Neural cell (in vitro differentiated cells): Measurements from ENCODE around the gene GBP6. TPM values are rescaled to one million over a fixed set of nuclear protein-coding genes. Genes with fewer than 3 reads are reported as not detected.
"Not testable (repeated sequence)": the region's sequence is repeated elsewhere in the genome, so short reads cannot be mapped to it uniquely, and the experiment has no call there.

Source experiments
- H2AFZ ChIP-seq: fragments of 200-600, 300-800 bp; sonication (generic), shearing (Covaris generic); 2 replicates; pipeline ENCODE4 v1.6.0; 2014; ENCODE audit warnings: low read depth, mild to moderate bottlenecking, antibody characterized with exemption, low read length, moderate library complexity
- H3F3A ChIP-seq: fragments of 200-600 bp; shearing (Covaris generic); 2 replicates; pipeline ENCODE4 v1.6.1; 2016; ENCODE audit warnings: mild to moderate bottlenecking, moderate library complexity, mixed read lengths, antibody characterized with exemption, low read length; ENCODE audit not compliant: insufficient read depth, poor library complexity, severe bottlenecking
- H3K27ac ChIP-seq: fragments of 200-600, 300-800 bp; sonication (generic), shearing (Covaris generic); 2 replicates; pipeline ENCODE4 v1.5.1; 2014; ENCODE audit warnings: mild to moderate bottlenecking, low read length, moderate library complexity
- H3K27me3 ChIP-seq: fragments of 300-800, 200-600 bp; sonication (generic), shearing (Covaris generic); 2 replicates; pipeline ENCODE4 v1.6.0; 2014; ENCODE audit warnings: mild to moderate bottlenecking, low read depth, low read length, moderate library complexity; ENCODE audit not compliant: insufficient read depth
- H3K36me3 ChIP-seq: fragments of 300-800, 200-600 bp; sonication (generic), shearing (Covaris generic); 2 replicates; pipeline ENCODE4 v1.5.1; 2014; ENCODE audit warnings: mild to moderate bottlenecking, antibody characterized with exemption, low read length, moderate library complexity; ENCODE audit not compliant: insufficient read depth
- H3K4me2 ChIP-seq: fragments of 300-800, 200-600 bp; sonication (generic), shearing (Covaris generic); 2 replicates; pipeline ENCODE4 v1.6.0; 2014; ENCODE audit warnings: mild to moderate bottlenecking, low read length
- H3K4me3 ChIP-seq: fragments of 300-800, 200-600 bp; sonication (generic), shearing (Covaris generic); 2 replicates; pipeline ENCODE4 v1.5.1; 2014; ENCODE audit warnings: mild to moderate bottlenecking, low read length, moderate library complexity
- H3K79me2 ChIP-seq: fragments of 200-600 bp; shearing (Covaris generic); replicated peaks from 2 replicates; pipeline ENCODE4 v1.6.0; 2014; ENCODE audit warnings: mild to moderate bottlenecking, low read length, moderate library complexity; ENCODE audit not compliant: insufficient read depth
- H3K9ac ChIP-seq: fragments of 300-800, 200-600 bp; sonication (generic), shearing (Covaris generic); 2 replicates; pipeline ENCODE4 v1.6.1; 2016; ENCODE audit warnings: mild to moderate bottlenecking, low read length, mixed read lengths
- H3K9me2 ChIP-seq: fragments of 200-600 bp; shearing (Covaris generic); 2 replicates; pipeline ENCODE4 v1.6.1; 2016; ENCODE audit warnings: mild to moderate bottlenecking, low read length, mixed read lengths; ENCODE audit not compliant: insufficient read depth
- H3K9me3 ChIP-seq: fragments of 200-600, 300-800 bp; sonication (generic), shearing (Covaris generic); 2 replicates; pipeline ENCODE4 v1.6.1; 2016; ENCODE audit warnings: mild to moderate bottlenecking, mixed run types, low read length, moderate library complexity, mixed read lengths
- H4K20me1 ChIP-seq: fragments of 200-600 bp; shearing (Covaris generic); 2 replicates; pipeline ENCODE4 v1.6.1; 2016; ENCODE audit warnings: mild to moderate bottlenecking, mixed run types; ENCODE audit not compliant: insufficient read depth
- CTCF ChIP-seq: fragments of 450-650 bp; IDR thresholded peaks from 2 replicates; pipeline ENCODE4 v1.5.1; 2014; ENCODE audit warnings: antibody characterized with exemption, mild to moderate bottlenecking, moderate library complexity; ENCODE audit not compliant: poor library complexity, severe bottlenecking
- EP300 ChIP-seq: fragments of 450-650 bp; conservative IDR thresholded peaks from 2 replicates; pipeline ENCODE4 v1.6.1; 2014; ENCODE audit warnings: antibody characterized with exemption, mild to moderate bottlenecking, moderate library complexity; ENCODE audit not compliant: poor library complexity, severe bottlenecking
- EZH2 ChIP-seq: fragments of 200-600, 300-800 bp; shearing (Covaris generic), sonication (generic); IDR thresholded peaks from 2 replicates; pipeline ENCODE4 v1.6.1; 2014; ENCODE audit warnings: antibody characterized with exemption, low read length, borderline replicate concordance, mild to moderate bottlenecking; ENCODE audit not compliant: insufficient read depth, poor library complexity, severe bottlenecking
- MXI1 ChIP-seq: fragments of 450-650 bp; conservative IDR thresholded peaks from 2 replicates; pipeline ENCODE4 v1.6.1; 2014; ENCODE audit warnings: antibody characterized with exemption, mild to moderate bottlenecking; ENCODE audit not compliant: poor library complexity, severe bottlenecking
- POLR2AphosphoS5 ChIP-seq: IDR thresholded peaks from 2 replicates; pipeline ENCODE4 v1.6.1; 2012
- RAD21 ChIP-seq: fragments of 450-650 bp; conservative IDR thresholded peaks from 2 replicates; pipeline ENCODE4 v1.6.1; 2014; ENCODE audit warnings: antibody characterized with exemption, mild to moderate bottlenecking, moderate library complexity
- SMC3 ChIP-seq: fragments of 450-650 bp; conservative IDR thresholded peaks from 2 replicates; pipeline ENCODE4 v1.6.1; 2014; ENCODE audit warnings: antibody characterized with exemption, mild to moderate bottlenecking, moderate library complexity; ENCODE audit not compliant: poor library complexity
- TAF1 ChIP-seq: IDR thresholded peaks from 2 replicates; pipeline ENCODE4 v1.6.1; 2012; ENCODE audit warnings: low read depth
- polyA plus RNA-seq: library from polyadenylated mRNA; depleted of rRNA; stranded (reverse); fragments of >200 nt; gene quantifications from 2 replicates; pipeline ENCODE4 v1.2.3, GENCODE V29; 2014
- TF ChIP-seq, protein P1 (sequence below): IDR thresholded peaks from 2 replicates; pipeline ENCODE4 v1.6.1; 2012; ENCODE audit warnings: borderline replicate concordance

Gene GBP6
- polyA plus RNA-seq, 1 donor from 2014 or later, result not detected

- H4K20me1 ChIP-seq, result no peaks in the 10 kb centered on the region
- no peaks in the 10 kb centered on the region for H3K9me3 ChIP-seq
These were observed 61.2 kb downstream of the GBP6 start for GRCh38 chr1:89425056-89425455.

GRCh38 chr1:89429062-89429461, 65.2 kb downstream of the GBP6 start:
- no peak overlapping the region for H3K4me3 ChIP-seq
- H3K27me3 ChIP-seq, result no peaks in the 10 kb centered on the region
- no peaks in the 10 kb centered on the region for H3K36me3 ChIP-seq
- H2AFZ ChIP-seq, result no peak overlapping the region
- H3K9me2 ChIP-seq, result no peaks in the 10 kb centered on the region
- no peak for TF ChIP-seq EZH2
- TF ChIP-seq RAD21, result no peak
- TF ChIP-seq CTCF, result no peak
- no peak for TF ChIP-seq POLR2AphosphoS5
- TF ChIP-seq MXI1, result no peak
- TF ChIP-seq SMC3, result no peak
- no peak for TF ChIP-seq EP300
- TF ChIP-seq, protein P1, sequence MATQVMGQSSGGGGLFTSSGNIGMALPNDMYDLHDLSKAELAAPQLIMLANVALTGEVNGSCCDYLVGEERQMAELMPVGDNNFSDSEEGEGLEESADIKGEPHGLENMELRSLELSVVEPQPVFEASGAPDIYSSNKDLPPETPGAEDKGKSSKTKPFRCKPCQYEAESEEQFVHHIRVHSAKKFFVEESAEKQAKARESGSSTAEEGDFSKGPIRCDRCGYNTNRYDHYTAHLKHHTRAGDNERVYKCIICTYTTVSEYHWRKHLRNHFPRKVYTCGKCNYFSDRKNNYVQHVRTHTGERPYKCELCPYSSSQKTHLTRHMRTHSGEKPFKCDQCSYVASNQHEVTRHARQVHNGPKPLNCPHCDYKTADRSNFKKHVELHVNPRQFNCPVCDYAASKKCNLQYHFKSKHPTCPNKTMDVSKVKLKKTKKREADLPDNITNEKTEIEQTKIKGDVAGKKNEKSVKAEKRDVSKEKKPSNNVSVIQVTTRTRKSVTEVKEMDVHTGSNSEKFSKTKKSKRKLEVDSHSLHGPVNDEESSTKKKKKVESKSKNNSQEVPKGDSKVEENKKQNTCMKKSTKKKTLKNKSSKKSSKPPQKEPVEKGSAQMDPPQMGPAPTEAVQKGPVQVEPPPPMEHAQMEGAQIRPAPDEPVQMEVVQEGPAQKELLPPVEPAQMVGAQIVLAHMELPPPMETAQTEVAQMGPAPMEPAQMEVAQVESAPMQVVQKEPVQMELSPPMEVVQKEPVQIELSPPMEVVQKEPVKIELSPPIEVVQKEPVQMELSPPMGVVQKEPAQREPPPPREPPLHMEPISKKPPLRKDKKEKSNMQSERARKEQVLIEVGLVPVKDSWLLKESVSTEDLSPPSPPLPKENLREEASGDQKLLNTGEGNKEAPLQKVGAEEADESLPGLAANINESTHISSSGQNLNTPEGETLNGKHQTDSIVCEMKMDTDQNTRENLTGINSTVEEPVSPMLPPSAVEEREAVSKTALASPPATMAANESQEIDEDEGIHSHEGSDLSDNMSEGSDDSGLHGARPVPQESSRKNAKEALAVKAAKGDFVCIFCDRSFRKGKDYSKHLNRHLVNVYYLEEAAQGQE, result no peak
- no peak for TF ChIP-seq TAF1
- H4K20me1 ChIP-seq, result no peaks in the 10 kb centered on the region
- H3K27ac ChIP-seq, result no peak overlapping the region
- H3K4me2 ChIP-seq, result no peak overlapping the region
- H3K9ac ChIP-seq, result no peak overlapping the region
- H3K79me2 ChIP-seq, result no peaks in the 10 kb centered on the region
- H3K9me3 ChIP-seq, result no peaks in the 10 kb centered on the region
- no peaks in the 10 kb centered on the region for H3F3A ChIP-seq

More at GRCh38 chr1:89425056-89425455, 61.2 kb downstream of the GBP6 start:
- H3K79me2 ChIP-seq, result no peaks in the 10 kb centered on the region
- H2AFZ ChIP-seq, result no peak overlapping the region
- H3K4me3 ChIP-seq, result no peak overlapping the region
- H3K9me2 ChIP-seq, result no peaks in the 10 kb centered on the region
- no peak overlapping the region for H3K4me2 ChIP-seq
- H3K27ac ChIP-seq, result no peak overlapping the region
- TF ChIP-seq TAF1, result no peak
- TF ChIP-seq POLR2AphosphoS5, result no peak
- no peak for TF ChIP-seq CTCF
- TF ChIP-seq EZH2, result no peak
- TF ChIP-seq SMC3, result no peak
- H3F3A ChIP-seq, result no peaks in the 10 kb centered on the region
- H3K9ac ChIP-seq, result no peak overlapping the region
- H3K27me3 ChIP-seq, result no peaks in the 10 kb centered on the region
- no peaks in the 10 kb centered on the region for H3K36me3 ChIP-seq

DNA sequence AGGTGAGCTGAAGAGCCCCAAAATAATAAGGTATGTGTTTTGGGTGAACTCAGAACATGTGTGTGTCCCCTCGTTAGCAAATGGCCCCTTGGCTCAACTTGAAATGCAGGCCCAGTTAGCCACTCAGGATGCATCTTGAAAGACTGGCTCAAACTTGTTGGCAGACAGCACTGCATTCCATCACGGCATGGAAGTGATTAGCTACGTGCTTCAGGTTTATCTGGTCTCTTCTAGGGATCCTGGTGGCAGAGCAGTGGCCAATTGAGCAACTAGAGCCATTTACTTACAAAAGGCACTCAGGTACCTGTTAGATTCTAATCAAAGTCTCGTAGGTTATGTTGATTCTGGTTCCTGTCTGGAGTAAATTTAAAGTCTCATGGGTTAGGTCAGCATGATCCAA, 65.8 kb downstream of the GBP6 start:
- H3K9me2 ChIP-seq, H3K9me3 ChIP-seq, H3K4me3 ChIP-seq, H4K20me1 ChIP-seq, H3K9ac ChIP-seq, H3K36me3 ChIP-seq, H3K79me2 ChIP-seq, H3F3A ChIP-seq, H3K27ac ChIP-seq, H3K4me2 ChIP-seq, H2AFZ ChIP-seq, H3K27me3 ChIP-seq: not testable (repeated sequence)
